ENCODE measurements around the gene ALPL. TPM values are rescaled to one million over a fixed set of nuclear protein-coding genes. Genes with fewer than 3 reads are reported as not detected.

The ALPL gene
- total RNA-seq, 2 donors from 2014 or later: 1.6 to 1.7 TPM

DNA sequence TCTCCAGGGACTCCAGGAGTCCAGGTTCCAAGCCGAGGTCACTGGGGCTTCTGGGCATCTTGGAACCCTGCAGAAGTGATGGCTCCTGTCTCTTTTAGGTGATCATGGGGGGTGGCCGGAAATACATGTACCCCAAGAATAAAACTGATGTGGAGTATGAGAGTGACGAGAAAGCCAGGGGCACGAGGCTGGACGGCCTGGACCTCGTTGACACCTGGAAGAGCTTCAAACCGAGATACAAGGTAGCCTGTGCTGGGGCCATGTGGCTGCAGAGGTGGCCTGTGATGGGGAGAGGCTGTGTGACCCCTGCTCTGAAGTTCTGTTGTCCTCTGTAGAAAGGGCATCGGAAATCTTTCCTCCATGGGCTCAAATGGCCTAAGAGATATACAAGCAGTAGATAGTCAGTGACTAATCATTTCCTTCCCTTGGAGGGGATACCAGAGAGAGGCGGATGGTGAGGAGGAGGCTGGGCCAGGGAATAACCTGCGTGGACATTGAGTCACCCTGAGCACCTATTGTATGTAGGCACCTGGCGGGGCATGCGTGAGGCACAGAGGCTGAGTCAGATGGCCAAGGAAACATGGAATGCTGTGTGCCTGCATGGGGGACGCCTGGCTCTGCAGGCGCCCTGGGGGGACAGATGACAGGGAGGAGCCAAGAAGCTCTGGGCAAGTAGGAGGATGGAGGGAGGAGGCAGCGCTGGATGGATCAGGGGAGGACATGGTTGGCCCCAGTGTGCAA is 59.0 kb downstream of the ALPL start:
- TF ChIP-seq, protein P1, sequence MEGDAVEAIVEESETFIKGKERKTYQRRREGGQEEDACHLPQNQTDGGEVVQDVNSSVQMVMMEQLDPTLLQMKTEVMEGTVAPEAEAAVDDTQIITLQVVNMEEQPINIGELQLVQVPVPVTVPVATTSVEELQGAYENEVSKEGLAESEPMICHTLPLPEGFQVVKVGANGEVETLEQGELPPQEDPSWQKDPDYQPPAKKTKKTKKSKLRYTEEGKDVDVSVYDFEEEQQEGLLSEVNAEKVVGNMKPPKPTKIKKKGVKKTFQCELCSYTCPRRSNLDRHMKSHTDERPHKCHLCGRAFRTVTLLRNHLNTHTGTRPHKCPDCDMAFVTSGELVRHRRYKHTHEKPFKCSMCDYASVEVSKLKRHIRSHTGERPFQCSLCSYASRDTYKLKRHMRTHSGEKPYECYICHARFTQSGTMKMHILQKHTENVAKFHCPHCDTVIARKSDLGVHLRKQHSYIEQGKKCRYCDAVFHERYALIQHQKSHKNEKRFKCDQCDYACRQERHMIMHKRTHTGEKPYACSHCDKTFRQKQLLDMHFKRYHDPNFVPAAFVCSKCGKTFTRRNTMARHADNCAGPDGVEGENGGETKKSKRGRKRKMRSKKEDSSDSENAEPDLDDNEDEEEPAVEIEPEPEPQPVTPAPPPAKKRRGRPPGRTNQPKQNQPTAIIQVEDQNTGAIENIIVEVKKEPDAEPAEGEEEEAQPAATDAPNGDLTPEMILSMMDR (IDR thresholded peaks at IDR 0.05): no peak
- Histone ChIP-seq H3K4me3 (no peak overlapping the region), H3K27ac (no peak overlapping the region), H3K9ac (ENCODE audit: low read depth in 2 of 2, low read length in 2 of 2) (no peak overlapping the region), H3K27me3 (no peaks in the 10 kb centered on the region), H3K9me3 (no peaks in the 10 kb centered on the region), H3K4me1 (no peaks in the 10 kb centered on the region), H3K36me3 (no peaks in the 10 kb centered on the region)
- intact Hi-C loops (cut with DNase I): no loop called here
- no peak for DNase-seq

DNA sequence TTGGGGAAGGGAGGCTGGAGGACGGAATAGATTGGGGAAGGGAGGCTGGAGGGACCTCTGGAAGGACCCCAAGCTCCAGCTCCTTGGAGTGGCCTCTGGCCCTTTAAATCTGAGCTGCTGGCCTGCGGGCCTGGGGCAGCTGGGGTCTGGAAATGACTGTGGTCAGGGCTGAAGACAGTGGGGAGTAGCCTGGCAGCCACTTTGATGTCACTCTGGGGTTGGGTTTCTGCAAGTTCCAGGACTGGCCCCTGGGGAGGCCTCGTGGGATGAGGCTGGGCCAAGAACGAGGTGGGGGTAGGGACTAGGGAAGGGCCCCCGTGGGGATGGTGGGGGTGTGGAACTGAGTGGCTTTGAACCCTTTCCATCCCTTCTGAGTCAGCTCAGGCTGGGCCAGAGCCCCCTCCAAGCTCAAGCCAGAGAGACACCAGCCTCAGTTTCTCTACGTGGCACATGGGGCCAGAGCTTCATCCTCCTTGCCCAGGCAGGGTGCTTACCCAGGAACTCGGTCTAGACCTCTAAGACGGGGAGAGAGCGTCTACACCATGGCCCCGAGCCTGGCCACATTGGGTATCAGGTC is 59.7 kb downstream of the ALPL start:
- intact Hi-C loops (cut with DNase I): no loop called here
- H3K36me3 ChIP-seq: no peaks in the 10 kb centered on the region
- H3K27me3 ChIP-seq: no peaks in the 10 kb centered on the region
- no peaks in the 10 kb centered on the region for H3K9me3 ChIP-seq
- H3K27ac ChIP-seq: no peak overlapping the region
- no peaks in the 10 kb centered on the region for H3K4me1 ChIP-seq
- TF ChIP-seq, protein P1 (IDR thresholded peaks at IDR 0.05): no peak
- DNase-seq: no peak
- H3K9ac ChIP-seq (ENCODE audit: low read depth in 2 of 2, low read length in 2 of 2): no peak overlapping the region
- no peak overlapping the region for H3K4me3 ChIP-seq

DNA sequence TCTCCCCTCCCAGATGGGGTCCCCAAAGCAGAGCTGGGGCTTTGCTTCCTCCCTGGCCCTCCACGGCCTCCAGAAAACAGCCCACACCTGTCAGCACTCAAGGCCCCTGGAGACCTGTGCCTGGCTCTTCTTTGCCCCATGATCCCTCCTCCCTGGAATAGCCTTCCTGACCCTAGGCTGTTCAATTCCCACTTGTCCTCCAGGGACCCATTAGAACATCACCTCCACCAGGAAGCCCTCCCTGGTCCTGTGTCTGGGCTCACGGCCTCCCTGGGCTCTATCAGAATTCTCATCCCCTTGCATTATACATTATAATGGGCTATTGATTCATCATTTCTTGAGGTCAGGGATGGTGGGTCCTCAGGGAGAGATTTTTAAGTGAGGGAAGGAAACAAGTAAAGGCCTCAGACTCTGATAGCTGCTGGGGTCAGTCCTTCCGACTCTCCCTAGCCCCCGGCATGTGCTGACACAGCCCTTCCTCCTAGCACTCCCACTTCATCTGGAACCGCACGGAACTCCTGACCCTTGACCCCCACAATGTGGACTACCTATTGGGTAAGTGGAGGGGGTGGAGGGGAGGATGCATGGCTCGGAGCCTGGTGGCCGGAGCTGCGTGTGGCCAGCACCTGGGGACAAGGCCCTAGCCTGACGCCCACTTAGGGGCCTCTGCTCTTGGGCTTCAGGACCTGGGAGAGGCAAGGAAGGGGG is 60.8 kb downstream of the ALPL start:
- no peaks in the 10 kb centered on the region for H3K9me3 ChIP-seq
- DNase-seq: no peak
- H3K9ac ChIP-seq (ENCODE audit: low read depth in 2 of 2, low read length in 2 of 2): no peak overlapping the region
- peaks cover 3% of the 10 kb centered on the region for H3K4me1 ChIP-seq
- intact Hi-C loops (cut with DNase I): loop anchor here (5.0 to 10.0 kb wide), 3 partner anchors 65 to 355 kb away; partner anchors contain the start of gene ALPL
- H3K27me3 ChIP-seq: no peaks in the 10 kb centered on the region
- TF ChIP-seq, protein P1 (IDR thresholded peaks at IDR 0.05): no peak
- H3K4me3 ChIP-seq: no peak overlapping the region
- no peak overlapping the region for H3K27ac ChIP-seq
- no peaks in the 10 kb centered on the region for H3K36me3 ChIP-seq

DNA sequence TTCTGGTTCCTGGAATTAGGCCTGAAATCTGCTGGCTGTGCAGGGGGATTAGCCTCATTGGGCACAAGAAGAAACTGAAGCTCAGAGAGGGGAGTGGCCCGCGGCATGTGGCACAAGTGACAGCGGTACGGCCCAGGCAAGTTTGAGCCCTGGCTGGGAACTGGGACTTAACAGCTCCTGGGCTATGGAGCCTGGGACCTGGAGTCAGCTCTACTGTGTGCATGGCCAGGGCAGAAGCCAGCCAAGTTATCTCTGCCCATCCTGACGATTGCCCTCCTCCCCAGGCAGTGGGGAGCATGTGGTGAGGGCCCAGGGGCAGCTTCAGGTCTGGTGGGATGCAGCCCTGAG is 61.3 kb downstream of the ALPL start:
- peaks cover 3% of the 10 kb centered on the region for H3K4me1 ChIP-seq
- DNase-seq: no peak
- H3K27ac ChIP-seq: no peak overlapping the region
- no peak overlapping the region for H3K4me3 ChIP-seq
- no peaks in the 10 kb centered on the region for H3K9me3 ChIP-seq
- H3K9ac ChIP-seq (ENCODE audit: low read depth in 2 of 2, low read length in 2 of 2): no peak overlapping the region
- no peaks in the 10 kb centered on the region for H3K27me3 ChIP-seq
- intact Hi-C loops (cut with DNase I): loop anchor here (5.0 to 10.0 kb wide), 3 partner anchors 66 to 356 kb away; partner anchors contain the start of gene ALPL
- H3K36me3 ChIP-seq: no peaks in the 10 kb centered on the region
- TF ChIP-seq, protein P1 (IDR thresholded peaks at IDR 0.05): no peak

DNA sequence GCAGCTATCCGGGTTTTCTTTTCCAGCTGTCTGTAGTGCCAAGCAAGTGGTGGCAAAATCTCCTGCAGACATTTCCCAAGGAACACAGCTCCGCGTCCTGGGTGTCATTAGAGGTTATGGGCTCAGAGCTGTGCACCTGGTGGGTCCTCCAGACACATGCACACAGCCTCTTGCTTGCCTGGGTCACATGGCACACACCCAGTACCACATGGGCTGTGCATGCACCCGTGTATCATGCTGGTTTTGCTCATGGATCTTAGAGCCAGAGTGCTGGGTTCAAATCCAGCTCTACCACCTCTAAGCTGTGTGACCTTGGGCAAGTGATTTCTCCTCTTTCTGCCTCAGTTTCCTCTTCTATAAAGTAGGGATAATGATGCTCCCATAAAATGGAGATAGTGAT is 61.7 kb downstream of the ALPL start:
- Histone ChIP-seq H3K27me3 (no peaks in the 10 kb centered on the region), H3K4me1 (peaks cover 3% of the 10 kb centered on the region), H3K4me3 (no peak overlapping the region), H3K36me3 (no peaks in the 10 kb centered on the region), H3K27ac (no peak overlapping the region), H3K9me3 (no peaks in the 10 kb centered on the region), H3K9ac (ENCODE audit: low read depth in 2 of 2, low read length in 2 of 2) (no peak overlapping the region)
- TF ChIP-seq, protein P1 (IDR thresholded peaks at IDR 0.05): no peak
- DNase-seq: no peak
- intact Hi-C loops (cut with DNase I): loop anchor here (5.0 to 10.0 kb wide), 3 partner anchors 66 to 356 kb away; partner anchors contain the start of gene ALPL
